K562 (cell line): ENCODE results near the gene ZBTB7A. TPM values are rescaled to one million over a fixed set of nuclear protein-coding genes. Genes with fewer than 3 reads are reported as not detected.

ENCODE experiments used
- ATAC-seq: fragments of 200-7000 bp; cut with Tn5 transposase; 3 replicates; pipeline ENCODE4 v1.9.1; 2020; ENCODE audit warnings: moderate library complexity
- BruUV-seq: library from RNA; stranded (reverse); fragments of 400-500 nt; replicated peaks from 2 replicates; lab custom pipeline; 2021; lab: Mats Ljungman, UMichigan
- CTCF ChIA-PET: fragments of 300-600 bp; formaldehyde crosslinking; extraction: SDS; loops from one replicate; lab custom pipeline; 2021; ENCODE audit warnings: low intra/inter-chr PET ratio; lab: Yijun Ruan, JAX
- POLR2A ChIA-PET: fragments of 300-600, 350-650 bp; sonication (Branson Sonifier 250); formaldehyde crosslinking; extraction: SDS; loops from one replicate; lab custom pipeline; 2021; ENCODE audit warnings: antibody characterized with exemption, inconsistent platforms; lab: Yijun Ruan, JAX
- DNase-seq, 4 experiments: peaks; one replicate each; pipeline versions ENCODE4 v3.0.0 to v3.0.0-alpha.2; 2011 to 2018; ENCODE audit warnings: low spot score in 3 of 4, mixed read lengths in 3 of 4; ENCODE audit errors: extremely low read depth in 1 of 4
- FAIRE-seq: peaks from 2 replicates; lab custom pipeline; 2011; peaks lifted over from hg19 to GRCh38; lab: Jason Lieb, UNC
- H2AFZ ChIP-seq: 2 replicates; pipeline ENCODE4 v1.6.0; 2011; ENCODE audit warnings: low read depth, low read length, control low read depth, inconsistent platforms
- H3K27ac ChIP-seq: fragments of 200-600 bp; 3 replicates; pipeline ENCODE4 v1.8.0; 2011; ENCODE audit warnings: low read depth, mild to moderate bottlenecking, control low read depth, inconsistent platforms, low read length, moderate library complexity, mixed read lengths; ENCODE audit errors: extremely low read depth
- H3K27me3 ChIP-seq, 2 experiments: fragments of 300-600 bp in 1 of 2; 2 replicates in 1 of 2; 3 replicates in 1 of 2; pipeline versions ENCODE4 v1.6.0 to v1.8.0; 2011; ENCODE audit warnings: inconsistent platforms in 2 of 2, low read length in 2 of 2, mild to moderate bottlenecking in 1 of 2, mixed read lengths in 1 of 2, moderate library complexity in 1 of 2; ENCODE audit not compliant: control insufficient read depth in 2 of 2, insufficient read depth in 2 of 2
- H3K36me3 ChIP-seq: fragments of 300-600 bp; 3 replicates; pipeline ENCODE4 v1.8.0; 2011; ENCODE audit warnings: mild to moderate bottlenecking, low read length, inconsistent platforms; ENCODE audit not compliant: control insufficient read depth, insufficient read depth
- H3K4me1 ChIP-seq, 2 experiments: fragments of 200-600 bp in 1 of 2; replicated peaks in 1 of 2; 2 replicates in 1 of 2; 3 replicates in 1 of 2; pipeline versions ENCODE4 v1.5.1 to v1.8.0; 2011; ENCODE audit warnings: inconsistent platforms in 2 of 2, low read length in 2 of 2, mild to moderate bottlenecking in 1 of 2, mixed read lengths in 1 of 2, moderate library complexity in 1 of 2; ENCODE audit not compliant: control insufficient read depth in 2 of 2, insufficient read depth in 2 of 2
- H3K4me2 ChIP-seq: 2 replicates; pipeline ENCODE4 v1.6.1; 2011; ENCODE audit warnings: low read length, control low read depth, inconsistent platforms, mixed read lengths; ENCODE audit not compliant: insufficient read depth
- H3K4me3 ChIP-seq: fragments of 200-600 bp; sonication (generic), shearing (Covaris generic); 2 replicates; pipeline ENCODE4 v1.5.1; 2016; ENCODE audit warnings: control low read depth, inconsistent platforms
- H3K79me2 ChIP-seq: fragments of 200-600 bp; 3 replicates; pipeline ENCODE4 v1.8.0; 2011; ENCODE audit warnings: low read length, inconsistent platforms; ENCODE audit not compliant: control insufficient read depth, insufficient read depth
- H3K9ac ChIP-seq, 2 experiments: 2 replicates each; pipeline versions ENCODE4 v1.6.0 to v1.6.1; 2011; ENCODE audit warnings: low read depth in 2 of 2, low read length in 2 of 2, control low read depth in 1 of 2, inconsistent platforms in 1 of 2, mild to moderate bottlenecking in 1 of 2, mixed read lengths in 1 of 2; ENCODE audit not compliant: insufficient read depth in 1 of 2
- H3K9me1 ChIP-seq: one replicate; pipeline ENCODE4 v1.6.0; 2011; ENCODE audit warnings: inconsistent platforms, mild to moderate bottlenecking, low read length, moderate library complexity; ENCODE audit not compliant: control insufficient read depth, insufficient read depth
- H3K9me3 ChIP-seq: replicated peaks from 2 replicates; pipeline ENCODE4 v1.5.1; 2011; ENCODE audit warnings: low read depth, low read length, inconsistent platforms; ENCODE audit not compliant: control insufficient read depth, insufficient read depth
- H4K20me1 ChIP-seq: replicated peaks from 2 replicates; pipeline ENCODE4 v1.6.1; 2011; ENCODE audit warnings: low read length, inconsistent platforms, mixed read lengths; ENCODE audit not compliant: control insufficient read depth, insufficient read depth
- CBFA2T2 ChIP-seq: fragments of 450-650 bp; conservative IDR thresholded peaks from 2 replicates; pipeline ENCODE4 v1.6.1; 2017; ENCODE audit warnings: mild to moderate bottlenecking
- CEBPG ChIP-seq, 3 experiments: fragments of 200-800 bp in 1 of 3; sonication (Bioruptor generic) in 1 of 3; sonication (generic) in 1 of 3; formaldehyde crosslinking in 1 of 3; IDR thresholded peaks in 2 of 3; conservative IDR thresholded peaks in 1 of 3; 2 replicates each; pipeline versions ENCODE4 v1.6.1 to v1.8.0; 2016 to 2022; ENCODE audit warnings: missing compliant biosample characterization in 2 of 3, missing genetic modification characterization in 2 of 3, mild to moderate bottlenecking in 1 of 3, missing genetic modification reagents in 1 of 3
- EWSR1 ChIP-seq: fragments of 450-650 bp; IDR thresholded peaks from 2 replicates; pipeline ENCODE4 v1.6.1; 2018; ENCODE audit warnings: borderline replicate concordance, mild to moderate bottlenecking, low read depth, moderate library complexity; ENCODE audit not compliant: partially characterized antibody
- FIP1L1 ChIP-seq: fragments of 200-400 bp; formaldehyde crosslinking; IDR thresholded peaks from 2 replicates; pipeline ENCODE4 v1.6.1; 2018; ENCODE audit warnings: mild to moderate bottlenecking, low read depth, low read length; ENCODE audit not compliant: poor library complexity, severe bottlenecking
- HDAC1 ChIP-seq, 2 experiments: fragments of 450-650 bp; IDR thresholded peaks; 2 replicates each; pipeline ENCODE4 v1.6.1; 2016 to 2017; ENCODE audit warnings: inconsistent platforms in 1 of 2, mild to moderate bottlenecking in 1 of 2, moderate library complexity in 1 of 2
- HMG20A ChIP-seq: fragments of 450-650 bp; formaldehyde crosslinking; conservative IDR thresholded peaks from 2 replicates; pipeline ENCODE4 v1.4.0; 2020; ENCODE audit warnings: mild to moderate bottlenecking, mixed read lengths
- KLF13 ChIP-seq: fragments of 450-650 bp; IDR thresholded peaks from 2 replicates; pipeline ENCODE4 v1.6.1; 2016; ENCODE audit warnings: missing genetic modification characterization, low read depth, mild to moderate bottlenecking, missing compliant biosample characterization, moderate library complexity, borderline replicate concordance
- NFIC ChIP-seq: fragments of 450-650 bp; IDR thresholded peaks from 2 replicates; pipeline ENCODE4 v1.6.1; 2017; ENCODE audit warnings: mild to moderate bottlenecking, inconsistent platforms
- NKRF ChIP-seq: fragments of 450-650 bp; IDR thresholded peaks from 2 replicates; pipeline ENCODE4 v1.6.1; 2016; ENCODE audit warnings: borderline replicate concordance
- PHF21A ChIP-seq: fragments of 450-650 bp; IDR thresholded peaks from 2 replicates; pipeline ENCODE4 v1.6.1; 2017; ENCODE audit warnings: low read depth, borderline replicate concordance
- RBBP5 ChIP-seq: fragments of 200-600 bp; sonication (generic); IDR thresholded peaks from 2 replicates; pipeline ENCODE4 v1.6.1; 2012; ENCODE audit warnings: borderline replicate concordance, mild to moderate bottlenecking, low read length, control low read depth, inconsistent platforms; ENCODE audit not compliant: insufficient read depth, poor library complexity, severe bottlenecking
- TAF9B ChIP-seq: fragments of 450-650 bp; IDR thresholded peaks from 2 replicates; pipeline ENCODE4 v1.6.1; 2018; ENCODE audit warnings: mild to moderate bottlenecking; ENCODE audit not compliant: partially characterized antibody
- USF1 ChIP-seq: sonication (generic); formaldehyde crosslinking; IDR thresholded peaks from 2 replicates; pipeline ENCODE4 v1.9.0; 2022; ENCODE audit warnings: mild to moderate bottlenecking, missing genetic modification reagents
- ZBTB12 ChIP-seq: fragments of 250-450 bp; sonication (Bioruptor Pico); IDR thresholded peaks from 2 replicates; pipeline ENCODE4 v1.4.0; 2020
- ZNF347 ChIP-seq: fragments of 450-650 bp; formaldehyde crosslinking; IDR thresholded peaks from 2 replicates; pipeline ENCODE4 v1.4.0; 2020; ENCODE audit warnings: low read depth, mild to moderate bottlenecking, moderate library complexity
- ZNF57 ChIP-seq: fragments of 450-650 bp; formaldehyde crosslinking; IDR thresholded peaks from 2 replicates; pipeline ENCODE4 v1.4.0; 2020; ENCODE audit warnings: mild to moderate bottlenecking, moderate library complexity
- WGBS: fragments of 100-300 bp; shearing (Covaris generic); methylation state at CpG from one replicate; pipeline ENCODE4 v1.1.6; 2016; ENCODE audit warnings: low coverage, mixed read lengths; ENCODE audit not compliant: insufficient coverage; ENCODE audit errors: missing lambda C conversion rate; 5-methylcytosine and 5-hydroxymethylcytosine counted together
- in situ Hi-C: fragments of 300-500 bp; cut with MboI; formaldehyde crosslinking; loops from 4 replicates; pipeline ENCODE4 v1.15.0; 2018; ENCODE audit warnings: inconsistent platforms, mixed read lengths
- intact Hi-C: fragments of 100-400 bp; cut with micrococcal nuclease; formaldehyde crosslinking; loops from 2 replicates; pipeline ENCODE4 v1.14.2; 2022
- polyA plus RNA-seq, 8 experiments: library from polyadenylated mRNA; depleted of rRNA in 4 of 8; stranded (reverse) in 5 of 8; unstranded in 3 of 8; fragments of >200 nt; fragmentation: Nextera tagmentation in 2 of 8; fragmentation: Illumina TruSeq in 1 of 8; extraction: Ambion mirVana in 2 of 8; extraction: Trizol in 1 of 8; gene quantifications; 2 replicates each; pipeline versions ENCODE4 v1.2.1 to v1.2.3, GENCODE V29; 2011 to 2014; ENCODE audit warnings: inconsistent platforms in 1 of 8, missing spikeins in 1 of 8
- total RNA-seq, 7 experiments: library from RNA; depleted of rRNA in 6 of 7; stranded (reverse); fragments of >200 nt in 6 of 7; fragmentation: Illumina TruSeq in 2 of 7; extraction: Trizol in 2 of 7; gene quantifications; 2 replicates each; pipeline versions ENCODE4 v1.2.1 to v1.2.3, GENCODE V29; 2011 to 2021; ENCODE audit warnings: low replicate concordance in 1 of 7

ZBTB7A gene
- total and polyA plus RNA-seq, 9 of the 15 experiments (the other 6 are each of a cell fraction or from before 2014, with no cell fraction given) = 0.11 to 34.0 (median 4.6) TPM

GRCh38 chr19:4007836-4008539 is 58.7 kb downstream of the ZBTB7A start:
- Histone ChIP-seq H3K9me3 (no peaks in the 10 kb centered on the region), H3K9ac (peak overlapping the region; percentile 79 to 94), H3K4me1 (peaks cover 22 to 60% of the 10 kb centered on the region in 2 experiments; a peak in 4 of 5 replicates), H3K27ac (peak overlapping the region; percentile 69; the same call in 2 of the 3 replicates), H4K20me1 (peaks cover 20% of the 10 kb centered on the region), H3K9me1 (no peaks in the 10 kb centered on the region), H3K27me3 (no peaks in the 10 kb centered on the region), H2AFZ (peak overlapping the region; percentile 68; the same call in 1 of the 2 replicates), H3K79me2 (peaks cover 42% of the 10 kb centered on the region), H3K36me3 (peaks cover 22% of the 10 kb centered on the region; the same call in 1 of the 3 replicates), H3K4me2 (peak overlapping the region; percentile 96), H3K4me3 (peak overlapping the region; percentile 90)
- in situ Hi-C loops = no loop called here
- WGBS = 2% methylated on average over 24 of the region's 55 CpGs
- peak; percentile 42 to 75 (median 68) for DNase-seq
- CTCF ChIA-PET = interaction anchor here (0.7 kb wide), 1 partner anchor 156 kb away, joined by 3 read pairs; no protein-coding TSS in a partner anchor
- intact Hi-C loops = loop anchor here (2.0 to 5.0 kb wide), 2 partner anchors 37 to 59 kb away; partner anchors contain the start of genes DAPK3 and ZBTB7A
- peak; percentile 23; the same call in 1 of the 3 replicates for ATAC-seq
- no TSS peak for BruUV-seq
- POLR2A ChIA-PET = interaction anchor here (0.7 to 2.7 kb wide), 4 partner anchors 9 to 23 kb away, joined by 5 to 9 read pairs (median 5); partner anchors contain the start of gene EEF2
- FAIRE-seq = peak; percentile 40
- TF ChIP-seq CEBPG (CRISPR knock-in tag; IDR thresholded peaks at IDR 0.05) = no peak
- no peak for TF ChIP-seq CEBPG (tag; conservative IDR thresholded peaks at IDR 0.05 in 1 of 2, IDR thresholded peaks at IDR 0.05 in 1 of 2)
- TF ChIP-seq NFIC = no peak
- TF ChIP-seq USF1 (CRISPR knock-in tag) = peak; percentile 41; the same call in 1 of the 2 replicates
- no peak for TF ChIP-seq ZNF57 (CRISPR knock-in tag)
- TF ChIP-seq NKRF = 0 out of 2 replicates have a peak, but pooled peaks have one; percentile 38
- peak in 1 of 2 experiments; percentile 47; a peak in 1 of 4 replicates for TF ChIP-seq HDAC1 (IDR thresholded peaks at IDR 0.05)
- no peak for TF ChIP-seq TAF9B
- TF ChIP-seq KLF13 (tag) = 0 out of 2 replicates have a peak, but pooled peaks have one; percentile 74
- no peak for TF ChIP-seq HMG20A (CRISPR knock-in tag)
- no peak for TF ChIP-seq CBFA2T2
- TF ChIP-seq EWSR1 = no peak
- peak; percentile 15 for TF ChIP-seq RBBP5
- TF ChIP-seq ZNF347 = no peak
- TF ChIP-seq ZBTB12 (CRISPR knock-in tag) = no peak
- TF ChIP-seq PHF21A = no peak
- TF ChIP-seq FIP1L1 = peak; percentile 17
